Measurements from ENCODE around the gene CENPF. TPM values are rescaled to one million over a fixed set of nuclear protein-coding genes. Genes with fewer than 3 reads are reported as not detected.
A peak's percentile ranks its signal among the peaks of the same experiment; 100 is the strongest.

Gene CENPF
- total and polyA plus RNA-seq, 2 experiments from 2014 or later = 25.9 to 29.1 TPM

DNA sequence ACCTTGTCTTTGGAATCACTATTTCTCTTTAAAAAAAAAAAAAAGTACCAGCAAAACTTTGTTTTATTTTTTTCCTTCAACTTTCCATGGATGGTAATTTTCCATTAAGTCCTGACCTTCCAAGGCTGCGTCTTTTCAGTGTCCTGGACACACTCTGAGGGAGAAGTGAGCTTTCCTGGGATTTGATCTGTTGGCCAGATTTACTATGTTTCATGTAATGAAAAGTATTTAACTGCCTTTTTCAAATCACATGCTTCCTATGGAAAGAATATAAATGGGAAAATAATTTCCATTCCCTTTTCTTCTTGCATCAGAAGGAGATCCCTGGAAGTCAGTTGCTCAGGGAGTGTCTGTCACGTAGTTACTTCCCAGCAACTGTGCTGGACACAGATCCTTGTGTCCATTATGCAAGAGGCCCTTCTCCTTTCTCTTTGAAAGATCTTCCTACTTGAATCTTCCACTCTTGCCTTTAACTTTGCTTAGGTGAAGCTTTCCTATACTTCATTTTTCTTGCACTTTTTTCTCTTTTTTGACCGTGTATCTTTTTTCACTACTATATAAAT lies 59.3 kb downstream of the CENPF start:
- no peaks in the 10 kb centered on the region for H3K27me3 ChIP-seq (replicated peaks; ENCODE audit: insufficient read depth)
- no peak overlapping the region for H3K27ac ChIP-seq
- no peak overlapping the region for H3K4me3 ChIP-seq
- H3K36me3 ChIP-seq (ENCODE audit: low read depth) = no peaks in the 10 kb centered on the region; the same call in 1 of the 2 replicates
- H3K9ac ChIP-seq = no peak overlapping the region
- in situ Hi-C loops (cut with MboI) = no loop called here
- 95 to 97% methylated on average over 3 of the region's 3 CpGs for whole genome bisulfite sequencing, 2 experiments (ENCODE audit: low coverage in 1 of 2, low lambda C conversion rate in 2 of 2, missing lambda C conversion rate in 2 of 2)
- H3K79me2 ChIP-seq (ENCODE audit: insufficient read depth) = no peaks in the 10 kb centered on the region
- H3K4me2 ChIP-seq (ENCODE audit: unreplicated experiment) = no peak overlapping the region
- H3F3A ChIP-seq (ENCODE audit: insufficient read depth) = peaks cover 21% of the 10 kb centered on the region; the same call in 1 of the 2 replicates
- TF ChIP-seq EZH2 (IDR thresholded peaks at IDR 0.05; ENCODE audit: insufficient read depth, poor library complexity, severe bottlenecking) (no peak), EZH2phosphoT487 (IDR thresholded peaks at IDR 0.05; ENCODE audit: insufficient read depth, low read depth) (no peak)
- no peaks in the 10 kb centered on the region for H4K20me1 ChIP-seq (ENCODE audit: insufficient read depth)
- peak; percentile 11 for DNase-seq
- H3K9me2 ChIP-seq (ENCODE audit: insufficient read depth) = no peaks in the 10 kb centered on the region
- no peak overlapping the region for H2AFZ ChIP-seq
- no peaks in the 10 kb centered on the region for H3K9me3 ChIP-seq (ENCODE audit: low read depth)
- H3K4me1 ChIP-seq (ENCODE audit: insufficient read depth) = peaks cover 18% of the 10 kb centered on the region

GRCh38 chr1:214664651-214665433 lies 61.8 kb downstream of the CENPF start:
- no peaks in the 10 kb centered on the region for H3K9me3 ChIP-seq (ENCODE audit: low read depth)
- H3K9ac ChIP-seq = no peak overlapping the region
- H3F3A ChIP-seq (ENCODE audit: insufficient read depth) = peaks cover 13% of the 10 kb centered on the region; the same call in 1 of the 2 replicates
- in situ Hi-C loops (cut with MboI) = no loop called here
- peaks cover 17% of the 10 kb centered on the region for H3K4me1 ChIP-seq (ENCODE audit: insufficient read depth)
- H3K4me2 ChIP-seq (ENCODE audit: unreplicated experiment) = no peak overlapping the region
- H3K27ac ChIP-seq = no peak overlapping the region
- 90 to 91% methylated on average over 8 of the region's 8 CpGs for WGBS, 2 experiments (ENCODE audit: low coverage in 1 of 2, low lambda C conversion rate in 2 of 2, missing lambda C conversion rate in 2 of 2)
- H2AFZ ChIP-seq = no peak overlapping the region
- TF ChIP-seq EZH2 (IDR thresholded peaks at IDR 0.05; ENCODE audit: insufficient read depth, poor library complexity, severe bottlenecking) = no peak
- TF ChIP-seq EZH2phosphoT487 (IDR thresholded peaks at IDR 0.05; ENCODE audit: insufficient read depth, low read depth) = no peak
- H3K27me3 ChIP-seq (replicated peaks; ENCODE audit: insufficient read depth) = no peaks in the 10 kb centered on the region
- no peaks in the 10 kb centered on the region for H3K79me2 ChIP-seq (ENCODE audit: insufficient read depth)
- no peaks in the 10 kb centered on the region for H4K20me1 ChIP-seq (ENCODE audit: insufficient read depth)
- peak; percentile 18 for DNase-seq
- H3K36me3 ChIP-seq (ENCODE audit: low read depth) = peaks cover 5% of the 10 kb centered on the region; the same call in 1 of the 2 replicates
- no peak overlapping the region for H3K4me3 ChIP-seq
- no peaks in the 10 kb centered on the region for H3K9me2 ChIP-seq (ENCODE audit: insufficient read depth)

DNA sequence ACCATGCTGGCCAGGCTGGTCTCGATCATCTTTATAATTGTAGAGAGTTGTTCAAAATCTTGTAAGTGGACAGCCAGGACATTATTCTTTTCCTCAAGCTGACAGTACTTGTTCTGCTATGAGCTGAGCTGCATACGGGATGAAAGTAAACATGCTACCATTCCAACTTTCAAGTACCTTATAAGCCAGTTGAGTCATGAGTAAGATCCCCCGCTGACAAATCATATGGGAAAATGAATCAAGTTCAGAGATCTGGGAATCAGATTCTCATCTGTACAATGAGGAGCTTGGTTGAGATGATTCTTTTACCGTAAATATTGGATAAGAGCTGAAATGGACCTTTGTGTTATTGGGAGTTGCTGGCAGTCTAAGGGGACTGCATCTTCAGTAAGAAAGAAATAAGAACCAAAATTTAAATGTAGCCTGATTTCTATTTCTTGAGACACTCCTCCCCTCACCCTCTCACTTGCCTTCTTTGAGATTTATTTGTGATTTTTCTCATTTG lies 62.7 kb downstream of the CENPF start:
- Histone ChIP-seq H3K4me3 (no peak overlapping the region), H3K4me2 (ENCODE audit: unreplicated experiment) (no peak overlapping the region), H3K27ac (no peak overlapping the region), H3K36me3 (ENCODE audit: low read depth) (peaks cover 5% of the 10 kb centered on the region; the same call in 1 of the 2 replicates), H2AFZ (no peak overlapping the region), H3F3A (ENCODE audit: insufficient read depth) (peaks cover 6% of the 10 kb centered on the region; the same call in 1 of the 2 replicates), H3K9ac (no peak overlapping the region), H3K9me3 (ENCODE audit: low read depth) (no peaks in the 10 kb centered on the region), H3K27me3 (replicated peaks; ENCODE audit: insufficient read depth) (no peaks in the 10 kb centered on the region), H3K9me2 (ENCODE audit: insufficient read depth) (no peaks in the 10 kb centered on the region), H4K20me1 (ENCODE audit: insufficient read depth) (no peaks in the 10 kb centered on the region), H3K79me2 (ENCODE audit: insufficient read depth) (no peaks in the 10 kb centered on the region), H3K4me1 (ENCODE audit: insufficient read depth) (peaks cover 9% of the 10 kb centered on the region)
- in situ Hi-C loops (cut with MboI) = no loop called here
- no peak for TF ChIP-seq EZH2phosphoT487 (IDR thresholded peaks at IDR 0.05; ENCODE audit: insufficient read depth, low read depth)
- TF ChIP-seq EZH2 (IDR thresholded peaks at IDR 0.05; ENCODE audit: insufficient read depth, poor library complexity, severe bottlenecking) = no peak
- DNase-seq = no peak
- WGBS, 2 experiments (ENCODE audit: low coverage in 1 of 2, low lambda C conversion rate in 2 of 2, missing lambda C conversion rate in 2 of 2) = 95 to 96% methylated on average over 4 of the region's 4 CpGs

- 97 to 100% methylated on average over 2 of the region's 2 CpGs for WGBS, 2 experiments (ENCODE audit: low coverage in 1 of 2, low lambda C conversion rate in 2 of 2, missing lambda C conversion rate in 2 of 2)
Observed at GRCh38 chr1:214666674-214667073, 63.7 kb downstream of the CENPF start.

More at GRCh38 chr1:214666674-214667073, 63.7 kb downstream of the CENPF start:
- in situ Hi-C loops (cut with MboI) = no loop called here
- Histone ChIP-seq H2AFZ (no peak overlapping the region), H3K9me2 (ENCODE audit: insufficient read depth) (no peaks in the 10 kb centered on the region), H3K27me3 (replicated peaks; ENCODE audit: insufficient read depth) (no peaks in the 10 kb centered on the region), H3K27ac (no peak overlapping the region), H3K79me2 (ENCODE audit: insufficient read depth) (no peaks in the 10 kb centered on the region), H3F3A (ENCODE audit: insufficient read depth) (no peaks in the 10 kb centered on the region), H3K4me1 (ENCODE audit: insufficient read depth) (no peaks in the 10 kb centered on the region; the same call in none of the 2 replicates), H3K9me3 (ENCODE audit: low read depth) (no peaks in the 10 kb centered on the region), H3K36me3 (ENCODE audit: low read depth) (peaks cover 5% of the 10 kb centered on the region; the same call in 1 of the 2 replicates), H3K4me3 (no peak overlapping the region), H3K9ac (no peak overlapping the region), H3K4me2 (ENCODE audit: unreplicated experiment) (no peak overlapping the region), H4K20me1 (ENCODE audit: insufficient read depth) (no peaks in the 10 kb centered on the region)
- TF ChIP-seq EZH2phosphoT487 (IDR thresholded peaks at IDR 0.05; ENCODE audit: insufficient read depth, low read depth) = no peak
- no peak for TF ChIP-seq EZH2 (IDR thresholded peaks at IDR 0.05; ENCODE audit: insufficient read depth, poor library complexity, severe bottlenecking)
- DNase-seq = no peak

All from GM23248 (cell line).